ENCODE measurements around the gene CALCOCO2.
"Not testable (repeated sequence)": the region's sequence is repeated elsewhere in the genome, so short reads cannot be mapped to it uniquely, and the experiment has no call there.

The CALCOCO2 gene

GRCh38 chr17:48795444-48796162 is 35.2 kb upstream of the CALCOCO2 start:
- FAIRE-seq = no peak
- TF ChIP-seq, protein P1, sequence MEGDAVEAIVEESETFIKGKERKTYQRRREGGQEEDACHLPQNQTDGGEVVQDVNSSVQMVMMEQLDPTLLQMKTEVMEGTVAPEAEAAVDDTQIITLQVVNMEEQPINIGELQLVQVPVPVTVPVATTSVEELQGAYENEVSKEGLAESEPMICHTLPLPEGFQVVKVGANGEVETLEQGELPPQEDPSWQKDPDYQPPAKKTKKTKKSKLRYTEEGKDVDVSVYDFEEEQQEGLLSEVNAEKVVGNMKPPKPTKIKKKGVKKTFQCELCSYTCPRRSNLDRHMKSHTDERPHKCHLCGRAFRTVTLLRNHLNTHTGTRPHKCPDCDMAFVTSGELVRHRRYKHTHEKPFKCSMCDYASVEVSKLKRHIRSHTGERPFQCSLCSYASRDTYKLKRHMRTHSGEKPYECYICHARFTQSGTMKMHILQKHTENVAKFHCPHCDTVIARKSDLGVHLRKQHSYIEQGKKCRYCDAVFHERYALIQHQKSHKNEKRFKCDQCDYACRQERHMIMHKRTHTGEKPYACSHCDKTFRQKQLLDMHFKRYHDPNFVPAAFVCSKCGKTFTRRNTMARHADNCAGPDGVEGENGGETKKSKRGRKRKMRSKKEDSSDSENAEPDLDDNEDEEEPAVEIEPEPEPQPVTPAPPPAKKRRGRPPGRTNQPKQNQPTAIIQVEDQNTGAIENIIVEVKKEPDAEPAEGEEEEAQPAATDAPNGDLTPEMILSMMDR (IDR thresholded peaks at IDR 0.05; ENCODE audit: insufficient read depth, missing control alignments) = no peak
- DNase-seq (ENCODE audit: insufficient read length, low spot score) = no peak

- FAIRE-seq = not testable (repeated sequence)
Observed at GRCh38 chr17:48796163-48796522, 34.7 kb upstream of the CALCOCO2 start.

GRCh38 chr17:48799069-48799723 is 31.6 kb upstream of the CALCOCO2 start:
- DNase-seq (ENCODE audit: insufficient read length, low spot score) = no peak
- TF ChIP-seq, protein P1 (IDR thresholded peaks at IDR 0.05; ENCODE audit: insufficient read depth, missing control alignments) = no peak
- FAIRE-seq = no peak

More at GRCh38 chr17:48796163-48796522, 34.7 kb upstream of the CALCOCO2 start:
- not testable (repeated sequence) for DNase-seq (ENCODE audit: insufficient read length, low spot score)

- DNase-seq (ENCODE audit: insufficient read length, low spot score) = no peak
- FAIRE-seq = no peak
- TF ChIP-seq, protein P1 (IDR thresholded peaks at IDR 0.05; ENCODE audit: insufficient read depth, missing control alignments) = no peak
Observed at GRCh38 chr17:48800626-48801217, 30.1 kb upstream of the CALCOCO2 start.

GRCh38 chr17:48804936-48805411 is 25.9 kb upstream of the CALCOCO2 start:
- DNase-seq (ENCODE audit: insufficient read length, low spot score) (peak; percentile 65), FAIRE-seq (no peak)
- TF ChIP-seq, protein P1 (IDR thresholded peaks at IDR 0.05; ENCODE audit: insufficient read depth, missing control alignments) = peak; percentile 98

DNA sequence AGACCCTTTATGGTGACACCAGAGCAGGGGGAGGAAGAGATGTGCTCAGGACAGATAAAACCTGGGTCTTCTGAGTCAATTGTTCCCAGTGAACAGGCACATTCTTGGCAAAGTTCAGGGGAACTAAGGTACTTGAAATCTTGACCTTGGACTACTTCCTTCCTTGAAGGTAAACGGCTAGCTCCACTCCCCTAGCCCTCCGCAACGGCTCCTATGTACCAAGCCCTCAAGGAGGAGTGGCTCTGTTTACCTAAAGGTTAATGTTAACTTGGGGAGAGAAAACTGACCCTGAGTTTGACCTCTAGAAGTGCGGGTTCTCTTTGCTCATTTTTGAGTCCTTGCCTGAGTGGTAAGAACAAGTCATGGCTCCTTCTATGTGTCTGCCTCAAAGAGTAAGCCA is 21.7 kb upstream of the CALCOCO2 start:
- DNase-seq (ENCODE audit: insufficient read length, low spot score) (no peak), FAIRE-seq (no peak)
- TF ChIP-seq, protein P1 (IDR thresholded peaks at IDR 0.05; ENCODE audit: insufficient read depth, missing control alignments) = no peak

DNA sequence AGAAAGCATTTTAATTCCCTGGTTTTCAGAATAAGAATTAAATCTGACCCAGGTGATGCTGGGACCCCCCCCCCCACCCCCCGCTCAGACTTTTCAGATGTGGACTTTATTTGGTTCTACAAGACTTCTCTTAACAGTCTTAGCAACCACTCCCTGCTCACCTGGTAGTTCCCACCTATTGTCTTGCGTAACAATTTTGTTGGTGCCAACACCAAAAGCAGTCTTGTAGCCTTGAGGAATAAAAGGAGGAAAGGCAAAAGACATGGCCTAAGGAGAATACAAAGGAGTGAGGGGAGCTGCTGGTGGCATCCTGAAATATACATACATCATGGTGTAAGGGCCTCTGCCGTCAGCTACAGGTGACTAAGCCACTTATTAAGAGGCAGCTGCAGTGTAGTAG is 18.8 kb upstream of the CALCOCO2 start:
- FAIRE-seq = no peak
- no peak for DNase-seq (ENCODE audit: insufficient read length, low spot score)
- TF ChIP-seq, protein P1 (IDR thresholded peaks at IDR 0.05; ENCODE audit: insufficient read depth, missing control alignments) = no peak
